Panc1 (cell line): ENCODE measurements around the gene SNX3.

Source experiments
- POLR2AphosphoS5 ChIP-seq: IDR thresholded peaks from 2 replicates; pipeline ENCODE4 v1.6.1; 2012; ENCODE audit warnings: mild to moderate bottlenecking, low read depth, low read length, moderate library complexity
- TF ChIP-seq, protein P1 (sequence below): fragments of 450-650 bp; IDR thresholded peaks from 2 replicates; pipeline ENCODE4 v1.5.1; 2017; ENCODE audit warnings: mild to moderate bottlenecking
- TF ChIP-seq, protein P2 (sequence below), 2 experiments: IDR thresholded peaks; 2 replicates each; pipeline ENCODE4 v1.6.1; 2011 to 2012; ENCODE audit warnings: low read depth in 2 of 2, control low read depth in 1 of 2, low read length in 1 of 2, mild to moderate bottlenecking in 1 of 2, moderate library complexity in 1 of 2; ENCODE audit not compliant: insufficient read depth in 1 of 2

DNA sequence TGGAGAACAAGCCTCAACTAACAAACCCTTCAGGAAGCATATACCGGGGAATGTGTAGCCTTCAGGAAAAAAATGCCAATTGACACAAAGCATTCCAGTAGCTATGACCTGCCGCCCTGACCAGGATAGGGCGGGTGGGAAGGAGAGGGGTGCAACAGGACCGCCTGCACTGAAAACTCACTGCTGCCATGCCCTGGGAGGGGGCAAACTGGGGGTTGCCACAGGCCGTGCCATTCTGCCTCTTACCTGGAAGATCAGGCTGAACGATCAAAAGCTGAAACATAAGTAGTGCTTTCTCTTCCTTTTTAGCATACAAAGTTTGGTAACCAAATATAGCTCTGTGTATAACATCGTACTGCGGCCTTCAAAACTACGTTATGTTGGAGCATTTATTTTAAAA is 73.3 kb downstream of the SNX3 start:
- TF ChIP-seq, protein P1, sequence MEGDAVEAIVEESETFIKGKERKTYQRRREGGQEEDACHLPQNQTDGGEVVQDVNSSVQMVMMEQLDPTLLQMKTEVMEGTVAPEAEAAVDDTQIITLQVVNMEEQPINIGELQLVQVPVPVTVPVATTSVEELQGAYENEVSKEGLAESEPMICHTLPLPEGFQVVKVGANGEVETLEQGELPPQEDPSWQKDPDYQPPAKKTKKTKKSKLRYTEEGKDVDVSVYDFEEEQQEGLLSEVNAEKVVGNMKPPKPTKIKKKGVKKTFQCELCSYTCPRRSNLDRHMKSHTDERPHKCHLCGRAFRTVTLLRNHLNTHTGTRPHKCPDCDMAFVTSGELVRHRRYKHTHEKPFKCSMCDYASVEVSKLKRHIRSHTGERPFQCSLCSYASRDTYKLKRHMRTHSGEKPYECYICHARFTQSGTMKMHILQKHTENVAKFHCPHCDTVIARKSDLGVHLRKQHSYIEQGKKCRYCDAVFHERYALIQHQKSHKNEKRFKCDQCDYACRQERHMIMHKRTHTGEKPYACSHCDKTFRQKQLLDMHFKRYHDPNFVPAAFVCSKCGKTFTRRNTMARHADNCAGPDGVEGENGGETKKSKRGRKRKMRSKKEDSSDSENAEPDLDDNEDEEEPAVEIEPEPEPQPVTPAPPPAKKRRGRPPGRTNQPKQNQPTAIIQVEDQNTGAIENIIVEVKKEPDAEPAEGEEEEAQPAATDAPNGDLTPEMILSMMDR, result no peak
- no peak for TF ChIP-seq POLR2AphosphoS5
- TF ChIP-seq, protein P2, sequence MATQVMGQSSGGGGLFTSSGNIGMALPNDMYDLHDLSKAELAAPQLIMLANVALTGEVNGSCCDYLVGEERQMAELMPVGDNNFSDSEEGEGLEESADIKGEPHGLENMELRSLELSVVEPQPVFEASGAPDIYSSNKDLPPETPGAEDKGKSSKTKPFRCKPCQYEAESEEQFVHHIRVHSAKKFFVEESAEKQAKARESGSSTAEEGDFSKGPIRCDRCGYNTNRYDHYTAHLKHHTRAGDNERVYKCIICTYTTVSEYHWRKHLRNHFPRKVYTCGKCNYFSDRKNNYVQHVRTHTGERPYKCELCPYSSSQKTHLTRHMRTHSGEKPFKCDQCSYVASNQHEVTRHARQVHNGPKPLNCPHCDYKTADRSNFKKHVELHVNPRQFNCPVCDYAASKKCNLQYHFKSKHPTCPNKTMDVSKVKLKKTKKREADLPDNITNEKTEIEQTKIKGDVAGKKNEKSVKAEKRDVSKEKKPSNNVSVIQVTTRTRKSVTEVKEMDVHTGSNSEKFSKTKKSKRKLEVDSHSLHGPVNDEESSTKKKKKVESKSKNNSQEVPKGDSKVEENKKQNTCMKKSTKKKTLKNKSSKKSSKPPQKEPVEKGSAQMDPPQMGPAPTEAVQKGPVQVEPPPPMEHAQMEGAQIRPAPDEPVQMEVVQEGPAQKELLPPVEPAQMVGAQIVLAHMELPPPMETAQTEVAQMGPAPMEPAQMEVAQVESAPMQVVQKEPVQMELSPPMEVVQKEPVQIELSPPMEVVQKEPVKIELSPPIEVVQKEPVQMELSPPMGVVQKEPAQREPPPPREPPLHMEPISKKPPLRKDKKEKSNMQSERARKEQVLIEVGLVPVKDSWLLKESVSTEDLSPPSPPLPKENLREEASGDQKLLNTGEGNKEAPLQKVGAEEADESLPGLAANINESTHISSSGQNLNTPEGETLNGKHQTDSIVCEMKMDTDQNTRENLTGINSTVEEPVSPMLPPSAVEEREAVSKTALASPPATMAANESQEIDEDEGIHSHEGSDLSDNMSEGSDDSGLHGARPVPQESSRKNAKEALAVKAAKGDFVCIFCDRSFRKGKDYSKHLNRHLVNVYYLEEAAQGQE (IDR thresholded peaks at IDR 0.05; ENCODE audit: insufficient read depth in 1 of 2, low read depth in 2 of 2, low read length in 1 of 2), result no peak
